GM11168 (cell line): ENCODE results near the gene LACRT.
"Not testable (repeated sequence)": the region's sequence is repeated elsewhere in the genome, so short reads cannot be mapped to it uniquely, and the experiment has no call there.

Experiments used
- in situ Hi-C: fragments of 300-500 bp; cut with MboI; formaldehyde crosslinking; loops from one replicate; pipeline ENCODE4 v1.12.0; 2022; ENCODE audit warnings: low sequenced_read_pairs; ENCODE audit not compliant: unreplicated experiment

LACRT gene, protein sequence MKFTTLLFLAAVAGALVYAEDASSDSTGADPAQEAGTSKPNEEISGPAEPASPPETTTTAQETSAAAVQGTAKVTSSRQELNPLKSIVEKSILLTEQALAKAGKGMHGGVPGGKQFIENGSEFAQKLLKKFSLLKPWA

DNA sequence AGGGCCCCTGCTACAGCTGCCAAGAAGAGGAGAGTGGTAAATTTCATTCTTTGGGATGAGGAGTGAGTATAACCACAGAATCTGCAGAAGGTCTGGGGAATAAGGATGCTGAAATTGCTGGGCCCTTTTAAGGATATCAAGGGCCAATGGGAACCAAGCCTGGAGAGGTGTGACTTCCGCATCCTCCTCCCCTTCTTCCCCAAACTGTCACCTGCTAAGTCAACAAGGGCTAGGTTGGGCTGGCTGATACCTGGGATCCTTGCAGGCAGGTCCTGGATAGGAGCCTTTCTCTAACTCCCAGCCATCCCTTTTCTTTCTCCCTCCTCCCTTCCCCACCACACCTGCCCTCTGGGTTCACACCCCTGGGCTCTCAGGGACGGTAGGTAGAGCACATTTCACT, at the start of gene LACRT:
Gene LACRT, minus strand, starts transcription at position 101 of the 400 bp plus-strand sequence. Its CDS starts 54 bp downstream, at position 47.
- in situ Hi-C loops = no loop called here

DNA sequence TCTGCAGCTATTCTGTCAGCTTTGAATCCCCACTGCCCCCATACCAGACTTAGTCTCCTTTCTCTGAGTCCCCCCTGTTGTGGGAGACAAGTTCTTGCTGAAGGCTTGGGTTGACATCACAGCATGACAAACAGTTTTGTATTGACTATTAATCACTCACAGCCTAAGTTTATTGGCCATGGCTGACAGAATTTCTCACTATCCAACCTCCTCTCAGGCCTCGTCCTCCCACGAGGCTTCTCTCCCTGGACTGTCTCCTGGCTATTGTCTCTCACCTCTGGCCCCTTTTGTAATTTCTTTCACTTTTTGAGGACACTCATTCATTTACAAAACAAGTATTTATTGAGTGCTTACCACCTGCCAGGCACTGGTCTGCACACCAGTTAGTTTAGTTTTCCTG, 48.7 kb upstream of the LACRT start:
- in situ Hi-C loops = no loop called here

DNA sequence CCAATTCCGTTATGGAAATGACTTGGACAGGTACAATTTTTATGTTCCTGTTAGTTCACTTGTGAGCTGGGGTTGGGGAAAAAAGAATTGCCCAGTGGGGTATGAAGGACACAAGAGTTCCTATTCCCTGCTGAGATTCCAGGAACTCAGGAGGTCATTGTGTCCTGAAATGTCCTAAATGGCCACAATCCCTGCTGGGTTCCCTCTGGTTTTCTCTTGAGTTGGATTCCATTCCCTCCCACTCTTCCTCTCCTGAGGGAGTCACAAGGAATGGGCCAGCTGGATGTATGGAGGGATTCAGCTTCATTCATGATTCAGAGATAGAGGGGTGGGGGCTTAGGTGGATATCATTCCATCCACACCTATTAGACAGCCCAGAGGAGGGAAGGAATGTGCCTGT, 48.0 kb upstream of the LACRT start:
- in situ Hi-C loops = no loop called here

DNA sequence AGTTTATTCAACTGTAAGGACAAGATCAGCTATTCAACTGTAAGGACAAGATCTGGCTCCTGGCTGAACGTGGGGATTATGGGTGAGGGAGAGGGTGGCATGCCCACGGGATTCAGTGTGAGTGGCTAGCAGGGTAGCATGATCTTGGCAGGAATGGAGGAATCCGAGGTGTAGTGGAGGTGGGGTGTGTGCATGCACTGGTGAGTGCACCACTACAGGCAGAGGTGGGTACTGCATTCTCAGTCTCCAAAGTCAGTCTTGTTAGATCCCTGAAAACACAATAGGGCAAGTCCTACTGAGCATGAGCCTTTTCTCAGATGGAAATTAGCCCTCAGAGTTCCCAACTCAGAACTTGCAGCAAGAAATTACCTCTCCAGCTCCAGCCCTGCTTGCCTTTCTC, 45.7 kb upstream of the LACRT start:
- in situ Hi-C loops = no loop called here

DNA sequence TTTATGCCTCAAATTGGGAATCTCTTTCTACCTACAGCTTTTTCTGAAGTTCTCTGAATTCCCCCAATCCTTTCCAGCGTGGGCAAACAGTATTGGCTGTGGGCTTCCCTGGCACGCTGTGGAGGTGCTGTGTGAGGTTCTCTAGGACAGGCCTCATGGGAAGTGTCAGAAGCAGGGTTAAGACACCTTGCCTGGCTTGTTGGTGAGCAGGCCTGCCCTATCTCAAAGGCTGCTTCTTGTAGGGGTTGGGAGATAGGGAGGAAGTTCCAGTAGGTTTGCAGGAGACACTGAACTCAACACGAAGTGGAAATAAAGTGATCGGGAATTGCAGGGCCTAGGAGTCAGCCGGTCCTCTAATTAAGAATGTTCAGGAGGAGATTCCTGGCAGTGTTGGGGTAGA, 43.4 kb upstream of the LACRT start:
- in situ Hi-C loops = no loop called here

DNA sequence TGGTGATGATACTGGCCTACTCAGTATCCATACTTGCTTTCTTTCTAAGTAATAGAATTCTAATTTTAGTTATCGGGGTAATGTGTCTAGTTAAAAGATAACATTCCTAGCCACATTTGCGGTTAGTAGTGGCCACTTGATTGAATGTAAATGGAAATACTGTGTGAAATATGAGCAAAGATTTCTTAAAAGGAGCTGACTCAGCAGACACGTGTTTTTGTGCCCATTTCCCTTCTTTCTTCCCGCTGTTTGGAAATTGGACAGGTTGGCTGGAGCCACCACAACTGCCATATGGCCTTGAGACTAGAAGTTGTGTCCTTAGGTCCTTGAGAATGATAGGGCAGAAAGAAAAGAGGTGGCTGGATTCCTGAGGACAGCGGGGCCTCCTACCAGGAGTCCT, 33.2 kb upstream of the LACRT start:
- in situ Hi-C loops = no loop called here

DNA sequence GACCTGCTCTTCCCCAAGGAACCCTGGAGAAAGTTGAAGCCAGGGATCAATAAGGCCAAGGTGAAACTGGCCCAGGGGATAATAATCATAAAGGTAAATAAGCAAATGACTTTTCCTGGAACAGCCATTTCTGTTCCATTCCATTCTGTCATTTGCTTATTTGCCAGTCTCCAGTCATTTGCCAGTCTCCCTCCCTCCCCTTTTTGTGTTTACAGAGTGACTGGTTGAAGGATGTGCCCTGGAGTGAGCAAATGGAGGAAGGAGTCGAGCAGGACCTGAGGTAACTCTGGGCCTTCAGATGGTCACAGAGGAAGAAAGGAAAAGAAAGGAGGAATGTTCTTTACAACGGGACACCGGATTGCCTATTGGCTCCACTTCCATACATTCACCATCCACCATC, 31.3 kb upstream of the LACRT start:
- in situ Hi-C loops = no loop called here

DNA sequence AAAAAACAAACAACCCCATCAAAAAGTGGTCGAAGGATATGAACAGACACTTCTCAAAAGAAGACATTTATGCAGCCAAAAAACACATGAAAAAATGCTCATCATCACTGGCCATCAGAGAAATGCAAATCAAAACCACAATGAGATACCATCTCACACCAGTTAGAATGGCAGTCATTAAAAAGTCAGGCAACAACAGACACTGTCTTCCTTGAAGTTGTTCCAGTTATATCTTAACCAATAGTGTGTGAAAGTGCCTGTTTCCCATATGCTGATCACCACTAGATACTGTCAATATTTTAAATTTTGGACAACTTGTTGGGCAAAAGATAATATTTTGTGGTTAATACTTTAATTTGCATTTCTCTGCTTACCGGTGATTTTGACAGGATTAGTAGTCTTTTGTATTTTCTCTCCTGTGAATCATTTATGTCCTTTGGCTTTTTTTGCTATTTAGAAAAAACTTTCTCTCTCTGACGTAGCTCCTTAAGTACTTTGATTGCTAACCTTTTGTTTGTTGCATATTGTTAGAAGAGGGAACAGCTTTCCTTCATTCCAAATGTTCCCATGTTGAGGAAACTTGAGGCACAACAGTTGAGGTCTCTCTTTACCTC, 30.4 kb upstream of the LACRT start:
- in situ Hi-C loops = not testable (repeated sequence)

DNA sequence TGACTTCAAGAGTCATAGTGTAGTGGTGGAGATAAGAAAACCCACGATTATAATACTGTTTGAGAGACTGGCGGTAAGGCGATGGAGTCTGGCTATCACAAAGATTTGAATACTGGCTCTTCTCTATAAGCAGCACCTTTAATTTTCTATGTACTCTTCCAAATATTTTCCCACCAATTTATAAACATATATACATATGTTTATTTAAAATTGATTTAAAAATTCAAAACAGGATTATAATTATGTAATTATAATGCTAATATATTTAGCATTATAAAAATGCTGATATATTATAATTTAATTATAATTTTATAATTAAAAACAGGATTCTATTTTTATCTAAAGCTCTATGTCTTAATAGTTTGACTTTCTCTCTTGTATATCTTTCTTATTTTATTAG, 28.9 kb upstream of the LACRT start:
- in situ Hi-C loops = no loop called here

DNA sequence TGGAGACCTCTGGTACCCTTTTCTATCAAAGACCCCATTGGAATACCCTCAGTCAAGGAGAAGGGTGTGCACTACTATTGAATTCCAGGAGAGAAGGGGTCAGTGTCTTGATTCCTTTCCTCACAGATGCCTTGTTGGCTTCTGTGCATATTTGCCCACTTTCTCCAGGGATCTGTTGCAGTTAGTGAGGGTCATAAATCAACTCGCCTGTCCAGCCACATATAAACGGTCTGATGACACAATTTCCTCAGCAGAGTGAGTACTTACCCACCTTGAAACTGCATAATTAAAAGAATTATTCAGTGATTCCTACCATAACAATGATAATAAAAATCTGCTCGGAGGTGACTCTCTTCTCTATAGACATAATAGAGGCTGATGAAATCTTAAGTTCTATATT, 27.3 kb upstream of the LACRT start:
- in situ Hi-C loops = no loop called here

DNA sequence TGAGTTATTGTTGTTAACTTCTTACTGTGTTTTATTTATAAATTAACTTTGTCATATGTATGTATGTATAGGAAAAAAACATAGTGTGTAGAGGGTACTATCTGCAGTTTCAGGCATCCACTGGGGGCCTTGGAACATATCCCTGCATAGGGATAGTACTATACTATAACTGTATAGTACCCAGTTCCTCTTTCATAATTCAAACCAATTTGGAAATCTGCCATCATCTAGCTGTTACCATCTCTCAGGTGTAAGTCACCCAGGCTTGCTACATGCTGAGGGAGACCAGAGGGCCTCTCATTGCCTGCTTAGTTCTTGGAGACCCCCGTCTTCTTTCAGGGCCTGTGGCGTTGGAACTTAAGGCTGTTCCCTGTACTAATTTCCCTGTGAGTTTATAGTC, 26.4 kb upstream of the LACRT start:
- in situ Hi-C loops = no loop called here

DNA sequence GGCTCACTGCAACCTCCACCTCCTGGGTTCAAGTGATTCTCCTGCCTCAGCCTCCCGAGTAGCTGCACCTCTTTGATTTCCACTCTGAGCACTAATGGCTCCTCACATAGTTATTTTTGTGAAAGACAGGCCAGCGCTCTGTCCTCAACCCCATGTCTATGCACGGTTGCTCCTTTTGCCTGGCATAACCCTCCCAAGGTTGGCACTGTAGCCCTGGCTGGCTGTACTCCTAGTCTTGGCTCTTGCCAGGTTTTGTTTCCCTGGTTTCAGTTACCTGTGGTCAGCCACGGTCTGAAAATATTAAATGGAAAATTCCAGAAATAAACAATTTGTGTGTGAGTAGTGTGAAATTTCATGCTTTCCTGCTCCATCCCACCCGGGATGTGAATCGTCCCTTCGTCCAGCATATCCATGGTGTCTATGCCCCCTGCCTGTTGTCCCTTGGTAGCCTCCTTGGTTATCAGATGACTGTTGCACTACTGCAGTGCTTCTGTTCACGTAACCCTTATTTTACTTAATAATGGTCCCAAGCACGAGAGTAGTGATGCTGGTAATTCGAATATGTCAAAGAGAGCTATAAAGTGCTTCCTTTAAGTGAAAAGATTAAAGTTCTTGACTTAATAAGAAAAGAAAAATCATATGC, 25.7 kb upstream of the LACRT start:
- in situ Hi-C loops = no loop called here

DNA sequence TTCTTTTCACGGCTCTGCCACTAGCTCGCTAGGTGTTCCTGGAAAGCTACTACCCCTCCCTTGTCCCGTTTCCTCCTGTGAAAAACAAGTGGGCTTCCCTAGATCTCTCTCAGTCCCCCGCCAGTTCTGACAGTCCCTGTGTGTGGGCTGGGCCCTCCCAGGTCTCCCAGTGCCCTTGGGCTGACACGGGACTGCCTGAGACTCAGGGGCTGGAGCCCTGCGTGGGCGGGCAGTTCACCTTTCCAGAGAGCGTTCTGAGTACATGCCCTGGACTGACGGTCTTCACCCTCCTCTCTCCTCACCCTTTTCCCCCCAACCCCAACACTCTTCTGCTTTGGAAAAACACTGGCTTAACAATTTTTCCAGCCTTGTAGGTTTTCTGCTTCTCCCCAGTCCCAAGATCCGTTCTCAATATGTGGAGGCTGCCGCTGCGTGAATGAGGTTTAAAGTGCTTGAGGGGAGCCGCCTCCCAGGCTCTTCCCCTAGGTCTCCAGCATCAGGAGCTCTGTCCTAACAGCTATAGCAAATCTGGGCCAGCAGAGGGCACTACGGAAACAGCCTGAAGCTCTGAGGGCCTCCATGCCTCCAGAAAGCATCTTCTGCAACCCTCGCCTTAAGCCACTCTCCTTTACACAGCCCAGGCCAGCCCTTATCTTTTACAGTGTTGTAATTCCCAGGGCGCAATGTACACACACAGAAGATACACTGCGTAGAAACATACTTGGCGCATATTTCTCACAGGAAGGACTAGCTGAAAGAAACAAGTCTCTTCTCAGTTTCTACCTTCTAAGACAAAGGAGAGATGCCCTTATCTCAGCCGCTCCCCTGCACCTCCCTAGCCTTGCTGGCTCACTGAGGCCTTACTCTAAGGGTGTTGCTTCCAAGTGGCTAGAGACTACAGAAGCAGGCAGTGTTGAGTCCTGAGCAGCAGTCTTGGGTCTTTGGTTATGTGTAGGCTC, 23.9 kb upstream of the LACRT start:
- in situ Hi-C loops = no loop called here

DNA sequence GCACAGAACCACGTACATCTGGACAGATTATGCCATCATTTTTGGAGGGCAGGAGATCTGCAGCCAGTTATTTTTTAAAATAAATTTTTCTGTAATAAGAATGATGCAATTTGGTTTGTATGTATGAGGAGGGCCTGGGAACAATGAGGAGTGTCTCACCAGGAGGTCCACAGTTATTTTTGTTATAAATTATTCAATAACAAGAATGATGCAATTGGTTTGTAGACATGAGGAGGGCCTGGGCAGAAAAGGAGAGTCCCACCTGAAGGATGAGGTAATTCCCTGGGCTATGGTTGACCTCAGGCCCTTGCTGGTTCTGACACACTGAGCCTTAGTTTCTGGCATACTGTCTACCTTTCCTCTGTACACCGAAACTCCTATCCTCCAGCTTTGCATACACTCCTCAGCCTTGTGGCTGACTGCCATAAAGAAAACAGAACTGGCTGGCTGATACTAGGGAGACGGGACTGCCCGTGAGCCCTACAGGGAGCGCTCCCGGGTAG, 22.5 kb upstream of the LACRT start:
- in situ Hi-C loops = no loop called here

DNA sequence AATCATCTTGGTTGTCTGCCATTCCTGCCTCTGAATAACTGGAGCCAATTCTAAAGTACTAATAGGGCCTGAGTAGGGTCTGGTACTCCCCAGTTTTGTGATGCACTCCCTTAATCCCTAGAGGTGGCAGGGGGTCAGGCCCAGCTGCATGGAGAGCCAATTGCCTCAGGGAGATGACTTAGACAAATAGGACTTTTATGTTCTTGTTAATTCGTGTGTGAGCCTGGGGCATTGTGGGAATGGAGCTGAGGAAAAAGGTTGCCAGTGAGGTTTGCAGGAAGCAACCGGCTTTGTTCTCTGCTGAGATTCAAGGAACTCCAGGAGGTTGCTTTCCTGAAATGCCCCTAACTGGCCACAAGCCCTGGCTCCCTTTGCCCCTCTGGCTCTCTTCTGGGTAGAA, 20.2 kb upstream of the LACRT start:
- in situ Hi-C loops = no loop called here

DNA sequence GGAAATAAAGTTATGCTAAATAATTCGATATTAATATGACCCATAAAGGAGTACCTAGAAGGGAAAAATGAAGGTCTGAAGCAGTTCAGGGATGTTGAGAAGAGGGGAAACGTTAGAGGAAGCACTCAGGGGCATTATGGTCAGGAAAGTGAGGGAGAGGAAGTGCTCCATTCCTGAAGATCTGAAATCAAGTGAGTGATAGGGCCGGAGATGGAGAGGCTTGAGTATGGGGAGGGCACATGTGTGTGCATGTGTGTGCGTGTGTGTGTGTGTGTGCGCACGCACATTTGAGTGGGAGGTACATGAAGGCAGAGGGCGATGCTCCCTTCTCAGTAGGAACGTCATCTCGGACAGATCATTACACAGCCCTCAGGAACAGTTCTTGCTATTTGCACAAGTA, 18.3 kb upstream of the LACRT start:
- in situ Hi-C loops = no loop called here

DNA sequence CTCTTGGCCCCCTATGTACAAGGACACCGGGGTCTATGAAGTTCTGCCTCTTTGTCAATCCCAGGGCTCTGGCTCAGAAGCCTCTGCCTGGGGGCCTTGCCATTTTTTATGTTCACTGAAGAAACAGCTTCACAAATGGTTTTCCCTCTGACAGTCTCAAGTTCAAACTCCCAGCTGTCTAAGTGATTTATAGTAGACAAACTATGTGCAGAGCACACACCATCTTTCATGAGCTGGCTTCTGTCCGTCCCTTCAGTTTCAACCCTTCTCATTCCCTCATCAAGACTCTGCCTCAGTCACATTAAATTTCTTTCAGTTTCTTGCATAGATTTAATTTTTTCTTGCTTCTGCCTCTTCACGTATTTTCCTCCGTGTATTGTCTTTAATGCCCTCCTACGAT, 16.2 kb upstream of the LACRT start:
- in situ Hi-C loops = no loop called here

DNA sequence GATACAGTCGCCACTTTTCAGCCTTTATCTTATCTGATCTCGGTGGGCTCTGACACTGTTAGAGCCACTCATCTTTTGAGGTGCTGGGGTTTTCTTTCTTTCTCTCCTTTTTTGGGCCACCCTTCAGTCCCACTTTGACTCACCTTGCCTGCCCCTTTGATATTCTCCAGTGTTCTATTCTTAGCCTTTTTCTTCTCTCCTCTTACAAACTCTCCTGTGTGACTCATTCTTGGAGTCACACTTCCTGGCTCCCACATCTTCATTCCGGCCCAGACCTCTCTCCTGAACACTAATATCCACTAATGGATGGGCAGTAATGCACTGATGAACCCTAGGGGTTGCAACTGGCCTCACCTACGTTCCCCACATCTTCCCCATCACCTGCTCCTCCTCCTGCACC, 15.7 kb upstream of the LACRT start:
- in situ Hi-C loops = no loop called here

DNA sequence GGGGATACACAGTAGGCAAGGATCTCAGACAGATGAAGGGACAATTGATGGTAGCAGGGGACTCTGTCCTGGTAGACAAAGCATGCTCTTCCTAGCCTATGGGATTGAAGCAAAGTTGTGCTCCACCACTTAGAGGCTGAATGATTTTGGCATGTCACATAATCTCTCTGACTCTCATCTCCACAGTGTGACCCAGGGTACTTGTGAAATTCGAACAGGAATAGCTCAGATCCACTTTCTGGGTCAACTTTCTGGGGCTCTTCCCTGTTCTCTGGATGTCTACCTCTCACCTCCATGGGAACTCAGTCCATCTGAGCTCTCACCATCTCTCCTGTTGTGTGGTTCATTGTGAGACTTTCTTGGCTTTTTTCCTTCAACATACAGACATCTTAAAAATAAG, 15.1 kb upstream of the LACRT start:
- in situ Hi-C loops = no loop called here

DNA sequence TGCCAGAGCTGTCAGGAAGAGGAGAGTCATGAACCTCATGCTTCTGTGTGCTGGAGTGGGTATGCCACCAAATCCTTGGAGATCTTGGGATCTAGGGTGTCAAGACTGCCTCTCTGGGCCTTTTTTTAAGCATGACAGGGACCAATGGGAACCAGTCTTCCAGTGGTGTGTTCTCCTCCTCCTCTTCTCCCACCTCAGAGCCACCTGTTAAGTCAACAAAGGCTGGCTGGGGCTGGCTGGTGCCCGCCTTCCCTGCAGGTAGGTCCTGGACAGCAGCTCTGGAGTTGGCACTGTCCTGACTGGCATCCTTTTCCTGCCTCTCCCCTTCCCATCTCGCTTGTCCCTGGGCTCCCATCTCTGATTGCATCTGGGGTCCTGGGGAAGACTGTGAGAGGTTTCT, 13.6 kb upstream of the LACRT start, which contains the start of gene DCD:
Gene DCD, minus strand, starts transcription at position 101 of the 400 bp plus-strand sequence. Its CDS starts 62 bp downstream, at position 39.
- in situ Hi-C loops = no loop called here

DNA sequence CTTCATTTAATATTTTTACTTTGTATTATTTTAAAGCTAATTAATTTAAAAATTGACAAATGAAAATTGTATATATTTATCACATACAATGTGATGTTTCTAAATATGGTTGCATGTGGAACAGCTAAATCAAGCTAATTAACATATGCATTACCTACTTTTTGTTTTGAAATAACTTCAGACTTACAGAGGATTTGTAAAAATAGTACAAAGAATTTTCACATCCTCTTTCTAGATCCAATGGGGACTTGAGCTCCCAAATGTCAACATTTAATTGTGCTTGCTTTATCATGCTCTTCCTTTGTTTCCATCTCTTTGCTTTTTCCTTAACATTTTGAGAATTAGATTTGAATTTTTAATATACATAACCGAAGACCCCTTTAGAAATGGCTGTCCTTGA, 6.9 kb upstream of the LACRT start:
- in situ Hi-C loops = no loop called here
